HG02588 (cell line): Measurements from ENCODE around the gene TRIM37.
A peak's percentile ranks its signal among the peaks of the same experiment; 100 is the strongest.

Source experiments
- ATAC-seq: cut with Tn5 transposase; IDR thresholded peaks from one replicate; pipeline ENCODE4 v1.9.1; 2021; ENCODE audit warnings: mild to moderate bottlenecking, moderate library complexity; ENCODE audit not compliant: unreplicated experiment

TRIM37 gene

GRCh38 chr17:59037960-59038359 lies 68.7 kb downstream of the TRIM37 start:
- ATAC-seq: no peak

GRCh38 chr17:59030811-59031210 lies 75.9 kb downstream of the TRIM37 start:
- ATAC-seq: no peak

GRCh38 chr17:59028328-59028727 lies 78.4 kb downstream of the TRIM37 start:
- ATAC-seq: no peak

DNA sequence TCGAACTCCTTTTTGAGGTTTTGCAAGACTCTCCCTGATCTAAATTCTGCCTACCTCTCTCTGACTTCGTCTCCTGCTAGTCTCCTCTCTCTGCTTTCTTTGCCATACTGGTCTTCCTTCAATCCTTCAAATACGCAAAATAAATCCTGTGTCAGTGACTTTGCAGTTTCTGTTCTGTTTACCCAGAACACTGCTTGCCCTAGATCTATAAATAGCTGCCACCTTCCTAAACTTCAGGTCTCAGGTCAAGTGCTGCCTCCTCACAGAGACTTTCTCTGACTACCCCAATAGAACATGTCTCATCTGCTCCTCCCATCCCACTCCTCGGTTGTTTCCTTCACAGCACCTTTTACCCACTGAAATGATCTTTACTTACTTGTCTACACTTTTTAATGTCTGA lies 78.9 kb downstream of the TRIM37 start:
- no peak for ATAC-seq

DNA sequence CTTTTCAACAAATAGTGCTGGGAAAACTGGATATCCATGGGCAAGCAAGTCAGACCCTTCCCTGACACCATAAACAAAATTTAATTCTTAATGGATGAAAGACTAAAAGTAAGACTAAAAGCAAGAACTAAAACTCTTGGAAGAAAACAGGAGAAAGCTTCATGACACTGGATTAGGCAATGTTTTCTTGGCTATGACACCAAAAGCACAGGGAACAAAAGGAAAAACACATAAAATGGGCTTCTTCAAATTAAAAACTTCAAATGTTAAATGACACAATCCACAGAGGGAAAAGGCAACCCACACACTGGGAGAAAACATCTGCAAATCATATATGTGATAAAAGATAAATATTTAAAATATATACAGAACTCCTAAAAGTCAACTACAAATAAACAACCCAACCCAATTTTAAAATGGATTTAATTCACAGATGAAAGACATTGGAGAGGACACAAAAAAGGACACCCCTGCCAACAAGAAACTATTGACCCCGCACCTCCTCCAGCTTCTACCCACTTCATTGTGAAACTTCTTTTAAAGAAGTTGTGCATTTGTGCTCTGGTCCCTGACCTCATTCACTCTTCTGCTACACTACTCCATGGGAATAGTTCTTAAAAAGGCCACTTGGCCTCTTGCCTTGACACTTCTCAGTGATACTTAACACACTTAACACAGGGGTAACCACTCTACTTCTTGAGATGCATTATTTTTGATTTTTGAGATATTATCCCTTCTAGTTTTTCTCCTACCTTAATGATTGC lies 80.3 kb downstream of the TRIM37 start:
- ATAC-seq: no peak

- ATAC-seq: no peak
These were observed 81.8 kb downstream of the TRIM37 start for GRCh38 chr17:59024916-59025315.

DNA sequence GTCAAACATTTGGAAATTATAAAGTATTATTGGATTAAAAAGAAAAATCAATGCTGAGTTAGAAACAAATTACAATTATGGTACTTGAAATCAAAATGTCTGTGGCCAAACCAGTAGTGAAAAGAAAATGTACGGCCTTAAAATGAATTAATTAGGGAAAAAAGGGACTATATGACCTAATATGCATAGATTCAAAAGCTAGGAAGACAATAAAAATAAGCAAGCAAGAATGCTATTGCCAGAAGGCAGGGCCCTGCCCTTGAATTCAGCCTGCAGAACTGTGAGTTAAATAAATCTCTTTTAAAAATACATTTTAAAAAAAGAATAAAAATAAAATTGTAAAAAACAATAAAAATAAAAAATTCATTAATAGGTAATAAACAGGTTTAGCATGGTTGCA lies 88.7 kb downstream of the TRIM37 start:
- no peak for ATAC-seq

DNA sequence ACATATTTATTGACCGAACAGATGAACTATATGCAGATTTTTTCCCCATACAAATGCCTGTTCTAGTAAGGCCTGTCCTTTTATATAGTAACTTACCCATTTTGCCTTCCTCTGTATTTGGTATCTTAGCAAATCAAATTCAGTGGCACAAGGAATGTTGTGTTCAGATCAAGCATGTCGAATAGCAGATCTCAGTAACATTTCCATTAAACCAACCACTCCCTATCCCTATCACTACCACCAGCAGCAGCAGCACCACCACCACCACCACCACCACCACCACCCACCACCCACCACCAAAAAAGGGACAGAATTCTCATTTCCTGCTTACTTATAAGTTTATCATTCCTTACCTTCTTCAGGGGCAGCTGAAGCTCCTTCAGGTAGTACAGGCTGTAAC lies 94.7 kb downstream of the TRIM37 start:
- no peak for ATAC-seq

DNA sequence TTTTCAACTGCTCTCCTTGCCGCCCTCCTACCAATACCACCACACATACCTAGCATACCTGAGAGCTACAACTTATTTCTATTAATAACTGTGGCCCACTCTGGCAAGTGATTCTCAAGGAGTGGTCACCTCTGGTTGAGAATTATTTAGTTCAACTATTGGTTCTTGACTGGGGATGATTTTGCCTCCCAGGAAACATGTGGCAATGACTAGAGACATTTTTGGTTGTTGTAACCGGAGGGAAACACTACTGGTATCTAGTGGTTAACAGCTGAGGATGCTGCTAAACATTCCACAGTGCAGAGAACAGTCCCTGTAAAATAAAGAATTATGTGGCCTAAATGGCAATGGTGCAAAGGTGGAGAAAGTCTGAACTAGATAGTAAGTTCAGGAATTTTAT lies 96.7 kb downstream of the TRIM37 start:
- ATAC-seq: no peak

DNA sequence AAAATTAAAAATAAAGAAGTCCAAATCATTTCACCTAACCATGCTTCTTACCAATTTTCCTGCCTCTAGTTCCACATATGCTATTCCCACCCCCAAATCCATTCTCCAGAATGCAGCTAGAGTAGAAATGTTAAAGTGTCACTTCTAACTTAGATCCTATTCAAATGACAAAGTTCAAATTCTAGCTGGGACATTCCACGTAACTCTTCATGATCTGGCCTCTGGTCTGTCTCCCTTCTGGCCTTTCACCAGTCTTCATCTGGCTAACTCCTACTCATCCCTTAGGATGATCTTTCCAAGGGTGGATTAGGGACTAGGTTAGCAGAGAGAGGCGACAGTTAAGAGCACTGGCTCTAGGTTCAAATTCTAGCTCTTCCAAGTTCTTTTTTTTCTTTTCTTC lies 97.9 kb downstream of the TRIM37 start:
- no peak for ATAC-seq

DNA sequence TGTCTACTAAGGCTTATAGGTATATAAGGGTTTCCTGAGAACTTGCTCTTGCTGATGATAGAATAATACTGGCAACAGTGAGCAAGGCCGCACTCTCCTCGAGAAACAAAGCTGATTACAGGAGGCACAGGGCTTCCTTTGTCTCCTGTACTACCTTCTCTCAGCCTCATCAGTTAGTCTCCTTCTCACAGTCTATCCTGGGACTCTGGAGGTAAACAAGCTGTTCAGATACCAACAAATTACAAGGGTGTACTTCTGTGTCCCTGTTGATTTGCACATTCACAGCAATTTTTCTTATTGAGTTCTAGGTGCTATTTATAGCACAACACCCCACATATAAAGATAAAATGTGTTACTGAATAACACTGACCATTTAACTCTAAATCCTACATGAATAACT lies 98.7 kb downstream of the TRIM37 start:
- no peak for ATAC-seq

GRCh38 chr17:59004338-59005111 lies 102.2 kb downstream of the TRIM37 start:
- no peak for ATAC-seq

- ATAC-seq: no peak
These were observed 102.8 kb downstream of the TRIM37 start for GRCh38 chr17:59003860-59004259.

DNA sequence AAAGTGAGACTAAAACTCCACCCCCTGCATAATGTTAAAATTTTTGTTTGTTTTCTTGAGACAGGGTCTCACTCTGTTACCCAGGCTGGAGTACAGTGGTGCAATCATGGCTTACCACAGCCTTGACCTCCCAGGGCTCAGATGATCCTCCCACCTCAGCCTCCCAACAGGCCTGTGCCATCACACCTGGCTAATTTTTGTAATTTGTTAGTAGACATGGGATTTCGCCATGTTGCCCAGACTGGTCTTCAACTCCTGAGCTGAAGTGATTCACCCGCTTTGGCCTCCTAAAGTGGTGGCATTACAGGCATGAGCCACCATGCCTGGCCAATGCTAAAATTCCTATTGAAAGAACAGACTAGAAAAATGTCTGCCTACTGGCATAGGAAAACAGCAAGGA lies 103.8 kb downstream of the TRIM37 start:
- ATAC-seq: no peak

- ATAC-seq: no peak
These were observed 104.6 kb downstream of the TRIM37 start for GRCh38 chr17:59002126-59002525.

GRCh38 chr17:59001158-59001814 lies 105.4 kb downstream of the TRIM37 start:
- peak; percentile 92 for ATAC-seq

- no peak for ATAC-seq
These were observed 106.7 kb downstream of the TRIM37 start for GRCh38 chr17:59000022-59000421.

- ATAC-seq: no peak
These were observed 107.2 kb downstream of the TRIM37 start for GRCh38 chr17:58999500-58999899.

GRCh38 chr17:58998871-58999270 lies 107.8 kb downstream of the TRIM37 start:
- ATAC-seq: no peak

DNA sequence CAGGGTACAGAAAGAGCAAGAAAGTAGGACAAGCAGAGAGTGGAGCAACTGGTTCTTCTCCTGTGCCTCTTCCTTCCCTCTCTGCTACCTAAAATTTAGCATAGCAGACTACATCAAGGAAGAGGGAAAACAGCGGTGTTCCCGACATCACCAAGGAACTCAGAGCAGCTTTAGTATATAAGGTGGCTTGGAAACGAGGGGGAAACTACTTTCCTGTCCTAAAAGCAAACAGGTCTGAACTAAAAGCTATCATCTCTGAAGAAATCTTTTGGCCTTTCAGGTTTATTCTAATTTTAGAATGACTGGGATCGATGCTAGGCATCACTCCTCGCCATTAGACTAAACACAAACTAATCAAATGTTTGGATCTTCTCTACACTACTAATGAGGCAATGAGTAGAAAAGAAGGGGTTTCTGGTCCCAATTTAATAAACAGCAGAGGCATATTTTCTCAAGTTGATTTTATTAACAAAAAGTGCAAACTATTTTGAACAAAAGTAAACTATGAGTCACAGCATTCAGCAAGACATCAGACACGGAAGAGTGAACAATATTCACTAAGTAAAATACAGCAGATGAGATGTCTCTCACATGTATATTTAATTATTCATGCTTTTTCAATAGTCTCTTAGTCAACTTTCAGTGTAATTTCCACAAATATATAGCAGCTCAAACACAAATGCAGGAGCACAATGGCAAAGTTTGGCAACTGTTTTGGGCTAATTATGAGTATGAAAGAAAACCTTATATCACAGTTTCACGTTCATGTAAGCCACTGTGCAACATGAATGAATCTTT lies 108.7 kb downstream of the TRIM37 start:
- ATAC-seq: no peak

DNA sequence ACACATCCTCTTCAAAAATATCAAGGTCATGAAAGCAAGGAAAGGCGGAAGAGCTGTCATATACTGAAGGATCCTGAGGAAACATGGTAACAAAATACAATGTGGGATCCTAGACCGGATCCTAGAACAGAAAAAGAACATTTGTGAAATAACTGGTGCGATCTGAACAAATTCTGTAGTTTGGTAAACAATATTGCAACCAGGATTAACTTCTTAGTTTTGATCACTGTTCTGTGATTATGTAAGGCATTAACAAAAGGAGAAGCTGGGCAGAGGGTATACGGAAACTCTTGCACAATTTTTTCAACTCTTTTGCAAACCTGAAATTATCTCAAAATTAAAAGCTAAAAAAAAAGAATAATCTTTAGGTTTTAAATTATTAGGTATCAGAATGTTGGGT lies 109.7 kb downstream of the TRIM37 start:
- ATAC-seq: no peak
